ENCODE measurements around the gene HTD2.
"Not testable (repeated sequence)": the region's sequence is repeated elsewhere in the genome, so short reads cannot be mapped to it uniquely, and the experiment has no call there.

Gene HTD2

GRCh38 chr3:58274027-58274614, 32.2 kb upstream of the HTD2 start:
- DNase-seq (ENCODE audit: insufficient read length) (no peak), FAIRE-seq (no peak)
- TF ChIP-seq POLR2AphosphoS5 (IDR thresholded peaks at IDR 0.05; ENCODE audit: low read depth, low read length): no peak
- no peak for TF ChIP-seq POLR2A (IDR thresholded peaks at IDR 0.05; ENCODE audit: low read depth, low read length)
- TF ChIP-seq TAF1 (IDR thresholded peaks at IDR 0.05; ENCODE audit: borderline replicate concordance, low read depth, low read length): no peak

- no peak for FAIRE-seq
- DNase-seq (ENCODE audit: insufficient read length): no peak
- TF ChIP-seq TAF1 (IDR thresholded peaks at IDR 0.05; ENCODE audit: borderline replicate concordance, low read depth, low read length) (no peak), POLR2A (IDR thresholded peaks at IDR 0.05; ENCODE audit: low read depth, low read length) (no peak), POLR2AphosphoS5 (IDR thresholded peaks at IDR 0.05; ENCODE audit: low read depth, low read length) (no peak)
Observed at GRCh38 chr3:58281069-58281468, 25.3 kb upstream of the HTD2 start.

GRCh38 chr3:58285334-58285733, 21.0 kb upstream of the HTD2 start:
- FAIRE-seq: no peak
- no peak for TF ChIP-seq TAF1 (IDR thresholded peaks at IDR 0.05; ENCODE audit: borderline replicate concordance, low read depth, low read length)
- no peak for TF ChIP-seq POLR2AphosphoS5 (IDR thresholded peaks at IDR 0.05; ENCODE audit: low read depth, low read length)
- no peak for TF ChIP-seq POLR2A (IDR thresholded peaks at IDR 0.05; ENCODE audit: low read depth, low read length)

GRCh38 chr3:58287354-58287753, 19.0 kb upstream of the HTD2 start:
- no peak for TF ChIP-seq TAF1 (IDR thresholded peaks at IDR 0.05; ENCODE audit: borderline replicate concordance, low read depth, low read length)
- TF ChIP-seq POLR2AphosphoS5 (IDR thresholded peaks at IDR 0.05; ENCODE audit: low read depth, low read length): no peak
- no peak for TF ChIP-seq POLR2A (IDR thresholded peaks at IDR 0.05; ENCODE audit: low read depth, low read length)
- no peak for DNase-seq (ENCODE audit: insufficient read length)
- no peak for FAIRE-seq

More at GRCh38 chr3:58285334-58285733, 21.0 kb upstream of the HTD2 start:
- DNase-seq (ENCODE audit: insufficient read length): no peak

- FAIRE-seq (no peak), DNase-seq (ENCODE audit: insufficient read length) (no peak)
- TF ChIP-seq POLR2A (IDR thresholded peaks at IDR 0.05; ENCODE audit: low read depth, low read length) (no peak), POLR2AphosphoS5 (IDR thresholded peaks at IDR 0.05; ENCODE audit: low read depth, low read length) (no peak), TAF1 (IDR thresholded peaks at IDR 0.05; ENCODE audit: borderline replicate concordance, low read depth, low read length) (no peak)
Observed at GRCh38 chr3:58288011-58288728, 18.1 kb upstream of the HTD2 start.

GRCh38 chr3:58288964-58289613, 17.2 kb upstream of the HTD2 start:
- DNase-seq (ENCODE audit: insufficient read length); FAIRE-seq: not testable (repeated sequence)

GRCh38 chr3:58290446-58290845, 15.9 kb upstream of the HTD2 start:
- not testable (repeated sequence) for FAIRE-seq; DNase-seq (ENCODE audit: insufficient read length)

- no peak for FAIRE-seq
- TF ChIP-seq TAF1 (IDR thresholded peaks at IDR 0.05; ENCODE audit: borderline replicate concordance, low read depth, low read length) (no peak), POLR2A (IDR thresholded peaks at IDR 0.05; ENCODE audit: low read depth, low read length) (no peak), POLR2AphosphoS5 (IDR thresholded peaks at IDR 0.05; ENCODE audit: low read depth, low read length) (no peak)
- no peak for DNase-seq (ENCODE audit: insufficient read length)
Observed at GRCh38 chr3:58291671-58292338, 14.5 kb upstream of the HTD2 start.

- no peak for FAIRE-seq
- TF ChIP-seq POLR2A (IDR thresholded peaks at IDR 0.05; ENCODE audit: low read depth, low read length) (no peak), POLR2AphosphoS5 (IDR thresholded peaks at IDR 0.05; ENCODE audit: low read depth, low read length) (no peak), TAF1 (IDR thresholded peaks at IDR 0.05; ENCODE audit: borderline replicate concordance, low read depth, low read length) (no peak)
- no peak for DNase-seq (ENCODE audit: insufficient read length)
Observed at GRCh38 chr3:58292866-58293265, 13.5 kb upstream of the HTD2 start.

GRCh38 chr3:58293516-58293915, 12.8 kb upstream of the HTD2 start:
- DNase-seq (ENCODE audit: insufficient read length): no peak
- TF ChIP-seq TAF1 (IDR thresholded peaks at IDR 0.05; ENCODE audit: borderline replicate concordance, low read depth, low read length): no peak
- no peak for TF ChIP-seq POLR2A (IDR thresholded peaks at IDR 0.05; ENCODE audit: low read depth, low read length)
- TF ChIP-seq POLR2AphosphoS5 (IDR thresholded peaks at IDR 0.05; ENCODE audit: low read depth, low read length): no peak
- FAIRE-seq: no peak

- TF ChIP-seq POLR2AphosphoS5 (IDR thresholded peaks at IDR 0.05; ENCODE audit: low read depth, low read length): no peak
- no peak for TF ChIP-seq TAF1 (IDR thresholded peaks at IDR 0.05; ENCODE audit: borderline replicate concordance, low read depth, low read length)
- TF ChIP-seq POLR2A (IDR thresholded peaks at IDR 0.05; ENCODE audit: low read depth, low read length): no peak
- FAIRE-seq (no peak), DNase-seq (ENCODE audit: insufficient read length) (no peak)
Observed at GRCh38 chr3:58296269-58296668, 10.1 kb upstream of the HTD2 start.

GRCh38 chr3:58296843-58297242, 9.5 kb upstream of the HTD2 start:
- no peak for FAIRE-seq
- TF ChIP-seq POLR2A (IDR thresholded peaks at IDR 0.05; ENCODE audit: low read depth, low read length) (no peak), POLR2AphosphoS5 (IDR thresholded peaks at IDR 0.05; ENCODE audit: low read depth, low read length) (no peak), TAF1 (IDR thresholded peaks at IDR 0.05; ENCODE audit: borderline replicate concordance, low read depth, low read length) (no peak)
- no peak for DNase-seq (ENCODE audit: insufficient read length)

Data from GM12892 (cell line).